OCI-LY3 (cell line): ENCODE results near the gene CPT1A.

Experiments
- H2AFZ ChIP-seq: fragments of 200-600, 300-600 bp; shearing (Covaris generic); 2 replicates; pipeline ENCODE4 v1.6.0; 2014; ENCODE audit warnings: antibody characterized with exemption, low read depth, low read length
- H3K27ac ChIP-seq: fragments of 200-600, 300-600 bp; sonication (generic); 2 replicates; pipeline ENCODE4 v1.5.1; 2014; ENCODE audit warnings: mild to moderate bottlenecking, low read length, moderate library complexity, mixed read lengths
- H3K27me3 ChIP-seq: fragments of 200-600, 300-600 bp; sonication (generic); 2 replicates; pipeline ENCODE4 v1.6.1; 2014; ENCODE audit warnings: low read depth, low read length, mixed read lengths
- H3K36me3 ChIP-seq: fragments of 200-600, 300-600 bp; sonication (generic); replicated peaks from 2 replicates; pipeline ENCODE3; 2014; ENCODE audit warnings: low read depth, low read length, mixed read lengths
- H3K4me1 ChIP-seq: fragments of 300-600, 200-600 bp; sonication (generic); 2 replicates; pipeline ENCODE4 v1.6.1; 2014; ENCODE audit warnings: low read length, mixed read lengths
- H3K4me2 ChIP-seq: fragments of 200-600, 300-600 bp; sonication (generic); 2 replicates; pipeline ENCODE4 v1.6.1; 2014; ENCODE audit warnings: low read length, mixed read lengths
- H3K4me3 ChIP-seq: fragments of 300-600, 200-600 bp; sonication (generic); 2 replicates; pipeline ENCODE4 v1.5.1; 2014; ENCODE audit warnings: antibody characterized with exemption, mild to moderate bottlenecking, low read length, moderate library complexity
- H3K79me2 ChIP-seq: fragments of 300-600, 200-600 bp; shearing (Covaris generic); 2 replicates; pipeline ENCODE4 v1.6.1; 2014; ENCODE audit warnings: mild to moderate bottlenecking, low read length, mixed read lengths
- H3K9ac ChIP-seq: fragments of 300-600, 200-600 bp; shearing (Covaris generic); 2 replicates; pipeline ENCODE4 v1.6.0; 2014; ENCODE audit warnings: mild to moderate bottlenecking, low read length, moderate library complexity
- H3K9me3 ChIP-seq: fragments of 200-600, 300-600 bp; shearing (Covaris generic); 2 replicates; pipeline ENCODE4 v1.6.1; 2014; ENCODE audit warnings: low read length, mixed read lengths; ENCODE audit not compliant: insufficient read depth
- H4K20me1 ChIP-seq: fragments of 200-600, 300-600 bp; sonication (generic); 2 replicates; pipeline ENCODE4 v1.6.1; 2016; ENCODE audit warnings: low read length, mixed read lengths; ENCODE audit not compliant: insufficient read depth
- CTCF ChIP-seq: fragments of 200-600, 300-600 bp; sonication (generic); IDR thresholded peaks from 2 replicates; pipeline ENCODE4 v1.5.1; 2014; ENCODE audit warnings: antibody characterized with exemption, low read length, low read depth
- EZH2phosphoT487 ChIP-seq: fragments of 200-600 bp; shearing (Covaris generic); IDR thresholded peaks from 2 replicates; pipeline ENCODE4 v1.6.1; 2018; ENCODE audit warnings: antibody characterized with exemption, mixed run types, low read depth

The CPT1A gene

DNA sequence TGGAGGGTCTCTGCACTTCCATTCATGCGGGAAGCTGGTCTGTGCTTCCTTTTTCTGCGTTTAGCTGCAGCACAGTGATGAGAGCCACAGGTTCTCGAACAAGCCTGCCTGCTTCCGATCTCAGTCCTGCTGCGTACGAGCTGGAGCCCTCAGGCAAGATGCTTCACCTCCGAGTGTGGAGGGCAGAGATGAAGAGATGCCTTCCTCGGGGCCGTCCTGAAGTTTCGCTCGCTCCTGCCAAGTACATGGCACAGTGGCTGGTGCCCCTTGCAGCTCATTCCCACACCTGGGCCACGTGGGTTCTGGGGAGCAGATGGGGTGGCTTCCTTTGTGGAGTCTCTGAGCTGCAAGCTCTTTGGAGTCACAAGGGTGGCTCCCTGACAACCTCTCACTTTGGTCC is 70.9 kb downstream of the CPT1A start:
- Histone ChIP-seq H3K9ac (no peak overlapping the region), H3K36me3 (no peaks in the 10 kb centered on the region), H3K27ac (no peak overlapping the region), H3K4me3 (no peak overlapping the region), H3K4me2 (no peak overlapping the region), H4K20me1 (no peaks in the 10 kb centered on the region), H3K9me3 (no peaks in the 10 kb centered on the region), H2AFZ (no peak overlapping the region), H3K27me3 (peaks cover 11% of the 10 kb centered on the region; the same call in 1 of the 2 replicates), H3K79me2 (no peaks in the 10 kb centered on the region), H3K4me1 (no peaks in the 10 kb centered on the region)
- TF ChIP-seq CTCF (no peak), EZH2phosphoT487 (no peak)

- no peak overlapping the region for H3K9ac ChIP-seq
- no peak overlapping the region for H3K4me2 ChIP-seq
- no peaks in the 10 kb centered on the region for H3K9me3 ChIP-seq
- TF ChIP-seq CTCF (no peak), EZH2phosphoT487 (no peak)
- no peaks in the 10 kb centered on the region for H3K79me2 ChIP-seq
- H3K27me3 ChIP-seq = peaks cover 9% of the 10 kb centered on the region; the same call in 1 of the 2 replicates
- H2AFZ ChIP-seq = no peak overlapping the region
- H3K36me3 ChIP-seq = no peaks in the 10 kb centered on the region
- no peaks in the 10 kb centered on the region for H4K20me1 ChIP-seq
- H3K4me3 ChIP-seq = no peak overlapping the region
- no peak overlapping the region for H3K27ac ChIP-seq
- H3K4me1 ChIP-seq = no peaks in the 10 kb centered on the region
These were observed 74.0 kb downstream of the CPT1A start for GRCh38 chr11:68767672-68768071.

GRCh38 chr11:68766786-68767185 is 74.9 kb downstream of the CPT1A start:
- TF ChIP-seq EZH2phosphoT487 (no peak), CTCF (no peak)
- H3K79me2 ChIP-seq = no peaks in the 10 kb centered on the region
- no peak overlapping the region for H3K4me3 ChIP-seq
- no peak overlapping the region for H3K4me2 ChIP-seq
- H3K27me3 ChIP-seq = peaks cover 9% of the 10 kb centered on the region; the same call in 1 of the 2 replicates
- no peaks in the 10 kb centered on the region for H3K4me1 ChIP-seq
- no peaks in the 10 kb centered on the region for H3K9me3 ChIP-seq
- no peaks in the 10 kb centered on the region for H4K20me1 ChIP-seq
- H3K36me3 ChIP-seq = no peaks in the 10 kb centered on the region
- H3K27ac ChIP-seq = no peak overlapping the region
- no peak overlapping the region for H2AFZ ChIP-seq
- no peak overlapping the region for H3K9ac ChIP-seq

GRCh38 chr11:68764746-68765145 is 77.0 kb downstream of the CPT1A start:
- Histone ChIP-seq H3K9ac (no peak overlapping the region), H4K20me1 (no peaks in the 10 kb centered on the region), H3K27me3 (no peaks in the 10 kb centered on the region), H3K9me3 (no peaks in the 10 kb centered on the region), H3K4me3 (no peak overlapping the region), H2AFZ (no peak overlapping the region), H3K27ac (no peak overlapping the region), H3K79me2 (no peaks in the 10 kb centered on the region), H3K36me3 (no peaks in the 10 kb centered on the region), H3K4me2 (no peak overlapping the region), H3K4me1 (no peaks in the 10 kb centered on the region)
- TF ChIP-seq EZH2phosphoT487 = no peak
- TF ChIP-seq CTCF = no peak
